Stimulated activated CD8-positive, alpha-beta memory T cell treated with anti-CD3 and anti-CD28 coated beads, Interleukin-7, amount 100 ng/mL, for 24 hours (primary cell): ENCODE measurements around the gene CDK8.
"Not testable (repeated sequence)": the region's sequence is repeated elsewhere in the genome, so short reads cannot be mapped to it uniquely, and the experiment has no call there.

ENCODE experiments used
- DNase-seq: peaks from one replicate; pipeline ENCODE4 v3.0.0-alpha.2; 2020; ENCODE audit warnings: low read depth

CDK8 gene

DNA sequence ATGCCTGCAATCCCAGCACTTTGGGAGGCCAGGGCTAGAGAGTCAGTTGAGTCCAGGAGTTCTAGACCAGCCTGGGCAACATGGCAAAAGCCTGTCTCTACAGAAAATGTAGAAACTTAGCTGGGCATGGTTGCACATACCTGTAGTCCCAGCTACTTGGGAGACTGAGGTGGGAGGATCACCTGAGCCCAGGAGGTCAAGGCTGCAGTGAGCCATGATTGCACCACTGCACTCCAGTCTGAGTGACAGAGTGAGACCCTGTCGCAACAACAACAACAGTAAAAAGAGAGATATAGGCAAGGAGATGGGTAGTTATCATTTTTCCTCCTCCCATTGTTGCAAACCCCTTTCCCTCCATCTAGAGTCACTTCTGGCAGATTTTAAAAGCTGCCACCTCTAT lies 62.2 kb downstream of the CDK8 start:
- not testable (repeated sequence) for DNase-seq

- DNase-seq, result no peak
Measured at GRCh38 chr13:26320766-26321165, 66.8 kb downstream of the CDK8 start.

DNA sequence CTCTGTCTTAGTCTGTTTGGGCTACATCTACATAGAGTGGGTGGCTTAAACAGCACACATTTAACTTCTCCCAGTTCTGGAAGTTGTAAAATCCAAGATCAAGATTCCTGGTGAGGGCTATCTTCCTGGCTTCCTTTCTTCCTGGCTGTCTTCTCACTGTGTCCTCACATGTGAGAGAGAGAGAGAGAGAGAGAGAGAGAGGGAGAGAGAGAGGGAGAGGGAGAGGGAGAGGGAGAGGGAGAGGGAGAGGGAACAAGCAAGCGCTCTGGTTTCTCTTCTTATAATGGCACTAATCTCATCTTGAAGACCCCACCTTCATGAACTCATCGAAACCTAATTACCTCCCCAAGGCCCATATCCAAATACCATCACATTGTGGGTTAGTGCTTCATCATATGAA lies 69.2 kb downstream of the CDK8 start:
- DNase-seq, result no peak

DNA sequence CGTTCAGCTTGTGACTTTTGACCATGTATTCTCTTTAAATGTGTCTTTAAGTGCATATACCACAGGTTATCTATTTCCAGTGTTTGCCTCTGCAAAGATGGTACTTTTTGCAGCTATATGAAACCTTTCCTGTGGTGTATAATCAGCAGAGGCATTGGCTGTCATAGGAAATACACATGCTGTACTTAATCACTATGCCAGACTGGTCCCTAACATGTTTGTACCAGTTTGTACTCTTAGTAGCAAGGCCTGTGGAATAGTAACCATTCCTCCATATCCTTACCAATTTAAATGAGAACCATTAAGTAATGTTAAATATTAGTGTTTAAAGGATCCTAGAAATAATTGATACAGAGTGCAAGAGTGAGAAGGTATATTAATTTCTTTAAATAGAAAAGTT lies 69.8 kb downstream of the CDK8 start:
- no peak for DNase-seq

DNA sequence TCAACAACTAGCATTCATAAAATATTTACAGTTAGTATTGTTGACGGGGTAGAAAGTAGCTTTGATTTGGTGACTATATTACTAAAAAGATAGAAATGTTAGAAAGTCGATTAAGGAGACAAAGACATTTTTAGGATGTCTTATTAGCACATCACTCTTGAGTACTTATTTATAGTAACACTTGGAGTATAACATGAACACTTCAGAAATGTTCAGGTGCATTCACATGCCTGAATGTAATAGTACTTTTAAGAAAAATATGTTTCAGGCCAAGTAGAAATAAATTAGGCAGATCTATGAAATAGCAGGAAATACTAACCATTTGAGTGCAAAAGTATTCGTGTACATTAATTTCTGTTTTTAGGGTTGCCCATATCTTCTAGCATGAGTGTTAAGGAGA lies 70.4 kb downstream of the CDK8 start:
- no peak for DNase-seq

- DNase-seq, result no peak
Measured at GRCh38 chr13:26324867-26325266, 70.9 kb downstream of the CDK8 start.

DNA sequence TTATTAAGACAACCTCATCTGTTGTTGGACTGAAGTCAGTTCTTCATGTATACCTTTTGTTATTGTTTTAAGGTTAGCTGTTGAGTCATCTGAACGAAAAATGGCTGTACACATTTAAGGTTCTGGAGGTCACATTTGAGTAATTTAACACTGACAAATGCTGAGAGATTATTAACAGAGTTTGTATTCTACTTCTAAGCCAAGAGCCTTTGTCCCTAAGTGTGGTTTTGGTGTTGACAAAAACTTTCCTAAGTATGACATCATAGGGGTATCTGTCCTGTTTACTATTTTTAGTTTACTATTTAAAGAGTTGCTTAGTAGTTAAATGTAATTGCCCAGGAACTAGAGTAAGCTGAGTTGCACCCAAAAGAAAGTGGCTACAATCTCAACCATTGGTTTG lies 71.9 kb downstream of the CDK8 start:
- no peak for DNase-seq

DNA sequence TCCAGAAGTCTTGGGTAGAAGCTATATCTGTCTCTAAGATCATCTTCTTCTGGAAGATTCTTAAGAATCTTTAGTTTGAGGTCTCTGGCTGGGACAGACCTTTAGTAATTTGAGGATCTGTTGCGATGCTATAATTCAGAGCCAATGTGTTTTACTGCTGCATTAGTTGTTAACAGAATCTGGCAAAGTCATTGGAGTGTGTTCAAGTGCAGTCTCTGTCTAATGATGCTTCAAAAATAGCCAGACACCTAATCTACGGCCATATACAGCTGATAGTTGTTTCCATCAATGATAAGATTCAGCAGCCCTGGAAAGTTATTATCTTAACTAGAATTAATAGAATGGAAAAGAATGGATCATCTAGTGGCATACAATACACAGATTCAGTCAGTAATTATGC lies 72.6 kb downstream of the CDK8 start:
- DNase-seq, result no peak

DNA sequence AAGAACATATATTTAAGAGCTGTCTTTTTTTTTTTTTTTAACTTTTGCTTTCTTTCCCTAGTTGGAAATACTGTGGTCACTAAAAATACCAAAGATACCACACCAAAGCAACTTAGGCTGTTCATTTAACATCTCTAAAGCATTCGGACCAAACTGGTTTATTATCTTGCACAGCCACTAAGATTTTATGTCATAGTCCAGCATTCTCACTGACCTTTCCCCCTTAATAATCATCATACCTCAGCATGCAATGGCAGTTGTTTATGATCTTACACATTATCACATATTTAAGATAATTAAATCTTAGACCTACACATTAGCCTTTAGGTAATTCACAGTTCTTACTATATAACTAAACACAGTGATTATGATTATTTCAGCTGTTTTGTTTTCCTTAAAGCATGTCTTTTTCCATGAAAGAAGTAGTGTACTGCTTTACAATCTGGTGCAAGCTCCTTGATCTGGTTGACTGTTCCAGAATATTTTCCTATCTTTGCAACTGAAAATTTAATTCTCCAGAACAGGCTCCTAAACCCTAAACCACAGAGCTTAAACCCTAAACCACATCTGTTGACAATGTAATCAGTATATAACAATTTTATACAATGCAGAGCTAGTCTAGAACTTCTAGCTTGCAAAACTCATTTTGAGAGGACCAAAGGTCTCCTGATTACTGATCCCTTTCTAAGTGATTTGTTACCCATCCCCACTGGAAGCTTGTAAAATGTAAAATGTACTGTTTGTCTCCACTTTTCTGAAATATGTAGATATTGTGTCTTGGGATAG lies 74.2 kb downstream of the CDK8 start:
- no peak for DNase-seq

DNA sequence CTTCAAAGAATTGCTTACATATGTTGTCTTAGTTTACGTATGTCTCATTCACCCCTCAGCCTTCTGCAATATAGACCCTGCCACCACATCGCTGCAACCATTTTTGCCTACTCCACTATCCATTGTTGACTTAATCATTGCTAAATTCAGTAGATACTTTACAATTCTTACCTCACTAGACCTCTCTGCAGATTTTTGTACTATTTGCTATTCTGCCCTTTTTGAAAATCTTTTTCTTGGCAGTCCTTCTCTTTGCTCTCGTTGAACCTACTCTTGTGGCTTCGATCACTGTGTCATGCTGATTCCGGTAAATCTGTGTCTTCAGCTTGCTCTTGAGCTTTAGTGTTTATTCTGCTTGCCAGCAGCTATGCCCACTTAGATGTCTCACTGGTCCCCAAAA lies 81.2 kb downstream of the CDK8 start:
- DNase-seq, result no peak

GRCh38 chr13:26340807-26341206 lies 86.9 kb downstream of the CDK8 start:
- DNase-seq, result no peak

- DNase-seq, result no peak
Measured at GRCh38 chr13:26342898-26343297, 89.0 kb downstream of the CDK8 start.

- DNase-seq, result no peak
Measured at GRCh38 chr13:26343816-26344215, 89.9 kb downstream of the CDK8 start.

GRCh38 chr13:26344980-26345379 lies 91.1 kb downstream of the CDK8 start:
- no peak for DNase-seq

GRCh38 chr13:26348966-26349365 lies 95.0 kb downstream of the CDK8 start:
- DNase-seq, result no peak

GRCh38 chr13:26362261-26362660 lies 108.3 kb downstream of the CDK8 start:
- DNase-seq, result no peak

- no peak for DNase-seq
Measured at GRCh38 chr13:26370553-26370952, 116.6 kb downstream of the CDK8 start.

DNA sequence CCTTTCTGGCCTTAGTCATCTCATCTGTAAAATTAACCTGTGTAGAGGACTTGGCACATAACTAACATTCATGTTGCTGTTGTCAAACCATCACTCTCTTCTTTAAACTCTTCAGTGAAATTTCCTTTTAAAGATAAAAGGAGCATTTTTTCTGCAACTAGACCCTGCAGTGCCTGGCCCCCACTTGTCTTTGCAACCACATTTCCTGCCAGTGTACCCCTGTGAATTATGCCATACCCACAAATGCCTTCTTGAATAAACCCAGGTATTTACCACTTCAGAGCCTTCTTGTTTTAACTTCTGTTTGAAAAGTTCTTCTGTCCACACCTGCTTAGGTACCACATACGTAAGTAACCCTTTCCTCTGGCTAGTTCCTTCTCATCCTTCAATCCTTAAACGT lies 118.8 kb downstream of the CDK8 start:
- DNase-seq, result no peak

GRCh38 chr13:26376430-26376829 lies 122.5 kb downstream of the CDK8 start:
- no peak for DNase-seq

- DNase-seq, result no peak
Measured at GRCh38 chr13:26377038-26377437, 123.1 kb downstream of the CDK8 start.

- DNase-seq, result no peak
Measured at GRCh38 chr13:26378116-26378515, 124.2 kb downstream of the CDK8 start.

DNA sequence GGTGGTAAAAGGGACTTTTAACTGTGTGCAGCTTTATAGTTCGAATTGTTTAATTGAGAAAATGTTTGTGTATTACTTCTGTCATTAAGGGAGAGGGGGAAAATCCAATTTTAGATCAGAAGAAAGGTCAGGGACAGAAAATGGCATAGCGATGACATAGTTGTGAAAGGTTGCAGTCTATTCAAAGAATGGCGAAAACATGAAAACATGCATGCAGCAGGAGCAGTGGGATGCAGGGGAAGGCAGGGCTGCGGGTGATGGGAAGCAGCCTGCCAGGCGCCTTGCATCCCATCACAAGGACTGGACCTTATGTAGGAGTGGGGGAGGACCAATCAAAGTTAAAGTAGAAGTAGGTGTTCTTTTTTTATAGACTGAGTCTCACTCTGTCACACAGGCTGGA lies 125.9 kb downstream of the CDK8 start:
- DNase-seq, result no peak

DNA sequence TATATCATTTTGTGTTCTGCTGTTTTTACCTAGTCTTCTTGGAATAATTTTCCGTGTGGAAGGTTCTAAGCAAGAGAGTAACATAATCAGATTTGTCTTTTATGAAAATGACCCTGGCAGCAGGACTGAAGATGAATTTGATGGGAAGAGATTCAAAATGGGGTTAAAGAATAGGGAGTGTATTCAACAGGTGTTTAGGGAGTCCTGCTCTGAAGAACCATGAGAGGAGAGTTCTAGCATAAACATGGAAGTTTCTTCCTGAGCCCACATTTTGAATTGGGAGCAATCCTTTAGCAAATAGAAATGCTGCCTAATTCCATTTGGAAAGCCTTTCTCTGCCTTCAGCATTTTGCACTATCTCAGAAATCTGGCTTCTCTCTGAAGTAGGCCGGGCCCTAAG lies 127.0 kb downstream of the CDK8 start:
- no peak for DNase-seq

DNA sequence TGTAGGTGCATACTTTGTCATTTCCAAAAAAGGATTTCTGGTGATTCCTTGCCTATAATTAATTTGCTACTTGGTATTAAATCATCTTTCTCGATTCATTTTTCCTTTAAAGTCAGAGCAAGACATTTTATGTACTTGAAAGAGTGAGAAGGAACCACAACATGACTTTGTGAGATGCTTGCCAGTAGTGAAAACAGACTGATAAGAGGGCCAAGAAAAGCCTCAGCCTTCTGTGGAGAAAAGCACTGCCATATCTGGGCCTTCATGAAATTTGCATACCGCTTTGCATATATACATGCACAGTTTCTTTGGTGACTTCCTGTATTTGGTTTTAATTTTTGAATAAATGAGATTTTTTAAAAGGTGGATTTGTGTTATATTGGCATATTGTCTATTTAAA lies 128.4 kb downstream of the CDK8 start:
- DNase-seq, result no peak

GRCh38 chr13:26382835-26383234 lies 128.9 kb downstream of the CDK8 start:
- no peak for DNase-seq
